HG02840 (cell line): ENCODE measurements around the gene MAP3K5.
A peak's percentile ranks its signal among the peaks of the same experiment; 100 is the strongest.

Source experiments
- ATAC-seq: cut with Tn5 transposase; IDR thresholded peaks from one replicate; pipeline ENCODE4 v1.9.1; 2021; ENCODE audit warnings: mild to moderate bottlenecking, moderate library complexity, moderate number of reproducible peaks; ENCODE audit not compliant: unreplicated experiment, low FRiP score

Gene MAP3K5

GRCh38 chr6:136751522-136751956 is 40.7 kb downstream of the MAP3K5 start:
- ATAC-seq, result peak; percentile 74

- peak; percentile 30 for ATAC-seq
These were observed 41.4 kb downstream of the MAP3K5 start for GRCh38 chr6:136750696-136751521.

GRCh38 chr6:136749359-136749997 is 42.8 kb downstream of the MAP3K5 start:
- ATAC-seq, result no peak

- no peak for ATAC-seq
These were observed 44.8 kb downstream of the MAP3K5 start for GRCh38 chr6:136747507-136747906.

GRCh38 chr6:136745300-136745699 is 47.0 kb downstream of the MAP3K5 start:
- no peak for ATAC-seq

- ATAC-seq, result no peak
These were observed 47.4 kb downstream of the MAP3K5 start for GRCh38 chr6:136744889-136745288.

- no peak for ATAC-seq
These were observed 50.2 kb downstream of the MAP3K5 start for GRCh38 chr6:136742125-136742524.

GRCh38 chr6:136740050-136740974 is 52.0 kb downstream of the MAP3K5 start:
- no peak for ATAC-seq

GRCh38 chr6:136739501-136739900 is 52.8 kb downstream of the MAP3K5 start:
- ATAC-seq, result no peak

- ATAC-seq, result no peak
These were observed 53.2 kb downstream of the MAP3K5 start for GRCh38 chr6:136739071-136739470.

- ATAC-seq, result no peak
These were observed 53.6 kb downstream of the MAP3K5 start for GRCh38 chr6:136738692-136739057.

GRCh38 chr6:136737871-136738691 is 54.2 kb downstream of the MAP3K5 start:
- no peak for ATAC-seq

- ATAC-seq, result no peak
These were observed 54.9 kb downstream of the MAP3K5 start for GRCh38 chr6:136737374-136737844.

- ATAC-seq, result no peak
These were observed 55.9 kb downstream of the MAP3K5 start for GRCh38 chr6:136736281-136736960.

GRCh38 chr6:136734977-136735376 is 57.3 kb downstream of the MAP3K5 start:
- no peak for ATAC-seq

- ATAC-seq, result no peak
These were observed 59.4 kb downstream of the MAP3K5 start for GRCh38 chr6:136732889-136733288.

GRCh38 chr6:136729832-136730231 is 62.4 kb downstream of the MAP3K5 start:
- ATAC-seq, result no peak

- no peak for ATAC-seq
These were observed 63.2 kb downstream of the MAP3K5 start for GRCh38 chr6:136728976-136729515.
